WI38 (cell line): ENCODE results near the gene EIF3L.

Experiments used
- H3K4me3 ChIP-seq: 2 replicates; pipeline ENCODE4 v1.5.1; 2011; ENCODE audit warnings: low read depth, mild to moderate bottlenecking, control low read depth, low read length
- TF ChIP-seq, protein P1 (sequence below): IDR thresholded peaks from 2 replicates; pipeline ENCODE4 v1.5.1; 2012; ENCODE audit warnings: low read depth, mild to moderate bottlenecking, control low read depth, low read length

Gene EIF3L

DNA sequence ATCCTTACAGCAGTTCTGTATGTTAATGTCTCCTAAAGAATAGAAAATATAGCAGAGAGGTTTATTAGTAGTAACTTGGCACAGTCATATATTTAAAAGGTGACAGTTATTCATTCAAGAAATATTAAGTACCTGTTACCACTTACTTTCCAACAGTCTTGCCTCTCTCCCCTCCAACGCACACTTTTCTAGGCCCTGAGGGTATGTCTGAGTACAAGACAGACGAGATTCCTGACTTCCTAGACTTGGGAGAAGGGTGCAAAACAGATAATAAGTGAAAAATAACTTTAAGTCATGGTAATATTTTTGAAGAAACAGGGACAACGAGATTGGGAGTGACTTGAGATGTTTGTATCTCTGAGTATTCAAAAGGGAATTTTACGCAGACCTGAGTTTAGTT is 1.6 kb downstream of the EIF3L start:
- H3K4me3 ChIP-seq: no peak overlapping the region

DNA sequence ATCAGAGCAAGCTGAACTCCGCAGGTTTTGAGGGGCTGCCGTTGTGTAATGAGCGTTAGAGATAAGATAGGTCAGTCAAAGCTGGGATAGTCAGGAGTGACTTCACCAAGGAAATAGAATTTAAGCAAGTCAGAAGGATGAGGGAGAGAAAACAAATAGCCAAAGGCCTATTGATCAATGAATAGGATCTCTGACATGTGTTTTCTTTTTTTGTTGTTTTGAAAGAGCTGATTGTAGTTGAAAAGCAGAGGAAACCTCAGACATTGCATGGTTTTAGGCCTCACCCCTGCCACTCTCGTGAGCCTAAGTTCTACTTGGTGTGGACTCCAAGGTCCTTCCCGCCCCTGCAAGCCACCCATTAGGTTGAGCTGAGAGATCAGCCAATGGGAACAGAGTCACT is 3.2 kb downstream of the EIF3L start:
- TF ChIP-seq, protein P1, sequence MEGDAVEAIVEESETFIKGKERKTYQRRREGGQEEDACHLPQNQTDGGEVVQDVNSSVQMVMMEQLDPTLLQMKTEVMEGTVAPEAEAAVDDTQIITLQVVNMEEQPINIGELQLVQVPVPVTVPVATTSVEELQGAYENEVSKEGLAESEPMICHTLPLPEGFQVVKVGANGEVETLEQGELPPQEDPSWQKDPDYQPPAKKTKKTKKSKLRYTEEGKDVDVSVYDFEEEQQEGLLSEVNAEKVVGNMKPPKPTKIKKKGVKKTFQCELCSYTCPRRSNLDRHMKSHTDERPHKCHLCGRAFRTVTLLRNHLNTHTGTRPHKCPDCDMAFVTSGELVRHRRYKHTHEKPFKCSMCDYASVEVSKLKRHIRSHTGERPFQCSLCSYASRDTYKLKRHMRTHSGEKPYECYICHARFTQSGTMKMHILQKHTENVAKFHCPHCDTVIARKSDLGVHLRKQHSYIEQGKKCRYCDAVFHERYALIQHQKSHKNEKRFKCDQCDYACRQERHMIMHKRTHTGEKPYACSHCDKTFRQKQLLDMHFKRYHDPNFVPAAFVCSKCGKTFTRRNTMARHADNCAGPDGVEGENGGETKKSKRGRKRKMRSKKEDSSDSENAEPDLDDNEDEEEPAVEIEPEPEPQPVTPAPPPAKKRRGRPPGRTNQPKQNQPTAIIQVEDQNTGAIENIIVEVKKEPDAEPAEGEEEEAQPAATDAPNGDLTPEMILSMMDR: no peak
- H3K4me3 ChIP-seq: no peak overlapping the region

More for the DNA sequence above, 1.6 kb downstream of the EIF3L start:
- TF ChIP-seq, protein P1: no peak

DNA sequence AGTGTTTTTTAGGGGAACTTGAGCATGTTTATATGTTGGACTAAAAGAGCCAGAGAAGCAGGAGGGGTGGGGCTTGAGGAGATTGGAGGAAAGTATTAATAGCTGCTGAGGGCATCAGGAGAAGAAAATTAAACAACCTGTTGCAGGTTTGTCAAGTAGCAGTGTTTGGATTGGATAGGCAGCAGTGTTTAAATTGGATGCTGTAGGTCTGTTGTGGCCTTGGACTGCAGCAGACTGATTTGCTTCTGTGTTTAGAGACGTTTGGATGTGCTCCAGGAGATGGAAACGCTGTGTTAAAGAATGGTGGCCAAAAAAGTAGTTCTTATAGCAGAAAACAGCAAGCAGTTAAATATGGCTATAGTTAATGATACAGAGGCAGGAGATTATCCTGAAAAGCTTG is 5.7 kb downstream of the EIF3L start:
- TF ChIP-seq, protein P1: no peak
- H3K4me3 ChIP-seq: no peak overlapping the region

DNA sequence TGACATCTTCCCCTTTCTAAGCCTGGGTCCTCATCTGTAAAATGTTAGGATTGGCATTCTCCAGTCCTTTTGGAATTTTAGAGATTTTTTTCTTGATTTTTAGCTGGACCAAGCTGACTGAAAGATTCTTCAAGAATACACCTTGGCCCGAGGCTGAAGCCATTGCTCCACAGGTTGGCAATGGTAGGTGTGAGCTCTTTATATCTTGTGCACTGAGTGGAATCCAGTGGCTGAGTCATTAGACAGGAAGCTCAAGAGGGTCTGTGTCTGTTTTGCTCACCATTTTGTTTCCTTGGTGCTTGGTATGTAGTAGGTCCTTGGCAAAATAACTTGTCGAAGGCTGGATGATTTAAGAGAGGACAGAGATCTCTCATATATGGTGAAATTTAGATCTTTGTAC is 6.2 kb downstream of the EIF3L start:
- TF ChIP-seq, protein P1: no peak

DNA sequence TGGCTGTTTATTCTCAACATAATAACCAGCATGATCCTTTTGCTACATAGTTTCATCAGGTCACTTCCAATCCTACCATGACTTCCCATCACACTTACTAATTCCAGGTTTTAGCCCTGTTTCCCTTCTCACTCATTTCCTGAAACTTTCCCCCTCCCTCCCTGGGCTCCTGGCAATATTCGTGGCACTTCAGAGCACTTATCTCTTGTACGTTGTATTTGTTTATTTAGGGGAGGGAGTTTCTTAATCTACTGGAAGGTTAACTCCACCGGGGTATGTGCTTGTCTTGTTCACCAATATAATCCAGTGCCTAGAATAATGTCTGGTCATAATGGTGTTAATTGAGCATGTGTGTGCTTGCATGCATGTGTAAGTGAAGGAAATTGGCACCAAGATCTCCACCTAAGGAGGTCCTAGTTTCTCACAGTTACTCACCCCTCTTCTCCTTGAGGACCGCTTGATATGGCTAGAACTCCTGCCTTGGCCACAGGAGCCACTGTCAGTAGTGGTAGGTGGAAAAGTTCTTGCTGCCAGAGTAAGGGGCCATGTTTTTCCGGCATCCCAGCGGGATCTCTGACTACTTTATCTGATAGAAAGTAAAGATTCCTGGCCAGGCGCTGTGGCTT is 11.7 kb downstream of the EIF3L start:
- no peak overlapping the region for H3K4me3 ChIP-seq
- TF ChIP-seq, protein P1: no peak

More for the DNA sequence above, 6.2 kb downstream of the EIF3L start:
- no peak overlapping the region for H3K4me3 ChIP-seq

DNA sequence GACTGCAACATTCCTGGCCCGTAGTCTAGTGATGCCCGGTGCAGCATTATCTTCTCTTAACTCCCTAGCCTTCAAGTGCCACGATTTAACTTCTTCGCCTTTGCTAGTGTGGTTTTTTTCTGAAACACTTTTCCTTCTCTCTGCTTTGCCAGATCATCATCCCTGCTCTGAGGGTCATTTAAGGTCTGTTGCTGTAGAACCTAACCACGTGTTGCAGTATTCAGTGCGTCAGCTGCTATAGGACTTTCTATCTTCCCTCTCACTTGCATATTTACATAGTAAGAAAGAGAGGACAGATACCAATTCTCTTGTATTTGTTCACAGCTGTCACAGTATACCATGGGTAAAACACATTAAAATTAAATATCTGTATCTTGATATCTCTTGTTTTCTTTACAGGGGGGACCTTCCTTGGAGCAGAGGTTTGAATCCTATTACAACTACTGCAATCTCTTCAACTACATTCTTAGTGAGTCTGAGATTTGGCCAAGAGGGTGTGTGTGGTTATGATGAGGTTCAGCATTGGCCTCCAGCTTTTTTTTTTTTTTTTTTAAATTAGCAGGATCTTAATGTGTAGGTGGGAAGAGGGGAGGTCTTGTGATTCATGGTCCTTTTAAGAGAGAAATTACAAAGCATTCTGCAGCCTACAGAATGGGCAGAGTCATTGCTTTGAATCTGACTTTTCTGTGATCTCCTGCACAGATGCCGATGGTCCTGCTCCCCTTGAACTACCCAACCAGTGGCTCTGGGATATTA is 13.5 kb downstream of the EIF3L start:
- no peak overlapping the region for H3K4me3 ChIP-seq
- TF ChIP-seq, protein P1: no peak

DNA sequence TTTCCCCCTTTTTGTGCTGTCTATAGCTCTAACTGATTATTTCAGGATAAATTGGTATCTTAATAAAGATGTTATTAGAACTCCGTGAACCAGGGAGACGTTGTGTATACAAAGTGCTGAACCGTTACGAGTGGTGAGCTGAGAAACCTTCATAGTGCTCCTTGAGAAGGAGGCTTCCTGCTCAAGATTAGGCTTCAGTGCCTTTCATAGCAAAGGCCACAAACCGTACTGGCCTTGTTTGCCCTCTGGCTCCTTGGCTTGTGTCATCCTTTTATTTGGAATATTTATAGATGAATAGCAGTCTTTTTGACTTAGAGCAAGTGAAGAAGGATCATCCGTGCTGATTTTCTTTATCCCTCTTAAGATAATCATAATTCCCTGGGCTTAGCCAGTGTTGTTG is 16.3 kb downstream of the EIF3L start:
- TF ChIP-seq, protein P1: no peak
- no peak overlapping the region for H3K4me3 ChIP-seq
